Measurements from ENCODE around the gene KIF9. TPM values are rescaled to one million over a fixed set of nuclear protein-coding genes. Genes with fewer than 3 reads are reported as not detected.

KIF9 gene
- total RNA-seq, 4 donors from 2014 or later, result 5.4 to 7.3 (median 6.4) TPM

- intact Hi-C loops (cut with DNase I), result loop anchor here (5.0 kb wide), 1 partner anchor 121 kb away; the partner anchor contains the start of gene SETD2
- peaks cover 0 to 22% (median 10%) of the 10 kb centered on the region in 4 donors for H3K36me3 ChIP-seq
- peak overlapping the region; percentile 68 to 91 (median 82) for H3K4me3 ChIP-seq
- peak overlapping the region; percentile 89 to 95 (median 94) for H3K27ac ChIP-seq (replicated peaks in 1 of 4)
- H3K4me1 ChIP-seq, result peaks cover 42 to 63% (median 55%) of the 10 kb centered on the region in 4 donors
- H3K27me3 ChIP-seq, result no peaks in the 10 kb centered on the region
- WGBS, result 31% methylated on average over 12 of the region's 12 CpGs
- no peaks in the 10 kb centered on the region for H3K9me3 ChIP-seq
- no peak for DNase-seq (ENCODE audit: extremely low spot score)
- TF ChIP-seq EP300 (IDR thresholded peaks at IDR 0.05) (no peak), POLR2A (IDR thresholded peaks at IDR 0.05; ENCODE audit: low read depth) (no peak), POLR2AphosphoS5 (IDR thresholded peaks at IDR 0.05) (no peak), CTCF (IDR thresholded peaks at IDR 0.05) (no peak)
These were observed 1.2 kb upstream of the KIF9 start for GRCh38 chr3:47283591-47284364.

- WGBS, result 2% methylated on average over 10 of the region's 10 CpGs
- H3K36me3 ChIP-seq, result peaks cover 0 to 16% (median 7%) of the 10 kb centered on the region in 4 donors
- peaks cover 42 to 63% (median 55%) of the 10 kb centered on the region in 4 donors for H3K4me1 ChIP-seq
- peak overlapping the region; percentile 68 to 91 (median 82) for H3K4me3 ChIP-seq
- peak overlapping the region; percentile 89 to 95 (median 94) for H3K27ac ChIP-seq (replicated peaks in 1 of 4)
- DNase-seq (ENCODE audit: extremely low spot score), result no peak
- no peaks in the 10 kb centered on the region for H3K27me3 ChIP-seq
- H3K9me3 ChIP-seq, result no peaks in the 10 kb centered on the region
- intact Hi-C loops (cut with DNase I), result loop anchor here (5.0 kb wide), 1 partner anchor 121 kb away; the partner anchor contains the start of gene SETD2
- no peak for TF ChIP-seq CTCF (IDR thresholded peaks at IDR 0.05)
- TF ChIP-seq EP300 (IDR thresholded peaks at IDR 0.05), result no peak
- TF ChIP-seq POLR2AphosphoS5 (IDR thresholded peaks at IDR 0.05), result no peak
- TF ChIP-seq POLR2A (IDR thresholded peaks at IDR 0.05; ENCODE audit: low read depth), result no peak
These were observed 566 bp upstream of the KIF9 start for GRCh38 chr3:47283193-47283537.

- H3K9me3 ChIP-seq, result no peaks in the 10 kb centered on the region
- TF ChIP-seq EP300 (IDR thresholded peaks at IDR 0.05) (no peak), POLR2AphosphoS5 (IDR thresholded peaks at IDR 0.05) (no peak), CTCF (IDR thresholded peaks at IDR 0.05) (no peak), POLR2A (IDR thresholded peaks at IDR 0.05; ENCODE audit: low read depth) (no peak)
- DNase-seq (ENCODE audit: extremely low spot score), result no peak
- no peak overlapping the region for H3K4me3 ChIP-seq
- intact Hi-C loops (cut with DNase I), result loop anchor here (5.0 kb wide), 1 partner anchor 118 kb away; the partner anchor contains the start of gene SETD2
- WGBS, result 94% methylated on average over 5 of the region's 5 CpGs
- no peaks in the 10 kb centered on the region for H3K27me3 ChIP-seq
- H3K27ac ChIP-seq (replicated peaks in 1 of 4), result no peak overlapping the region
- peaks cover 33 to 45% (median 39%) of the 10 kb centered on the region in 4 donors for H3K4me1 ChIP-seq
- H3K36me3 ChIP-seq, result peaks cover 0 to 10% (median 3%) of the 10 kb centered on the region in 4 donors
These were observed 2.1 kb downstream of the KIF9 start for GRCh38 chr3:47280519-47280918.

GRCh38 chr3:47276558-47276957 lies 6.0 kb downstream of the KIF9 start:
- Histone ChIP-seq H3K27me3 (no peaks in the 10 kb centered on the region), H3K4me1 (peaks cover 6 to 14% (median 10%) of the 10 kb centered on the region in 4 donors), H3K9me3 (no peaks in the 10 kb centered on the region), H3K27ac (replicated peaks in 1 of 4) (no peak overlapping the region), H3K36me3 (peaks cover 0 to 40% (median 7%) of the 10 kb centered on the region in 4 donors), H3K4me3 (no peak overlapping the region)
- TF ChIP-seq POLR2A (IDR thresholded peaks at IDR 0.05; ENCODE audit: low read depth), result no peak
- no peak for TF ChIP-seq EP300 (IDR thresholded peaks at IDR 0.05)
- no peak for TF ChIP-seq CTCF (IDR thresholded peaks at IDR 0.05)
- no peak for TF ChIP-seq POLR2AphosphoS5 (IDR thresholded peaks at IDR 0.05)
- DNase-seq (ENCODE audit: extremely low spot score), result no peak
- intact Hi-C loops (cut with DNase I), result no loop called here
- 87% methylated on average over 4 of the region's 4 CpGs for WGBS
